Kidney (tissue), 14 donors: ENCODE measurements around the gene FOXL1. TPM values are rescaled to one million over a fixed set of nuclear protein-coding genes. Genes with fewer than 3 reads are reported as not detected.

Experiments
- DNase-seq, 5 donors: peaks; one replicate each; pipeline ENCODE4 v3.0.0-alpha.2; 2013 to 2020
- FAIRE-seq: peaks from 2 replicates; lab custom pipeline; 2012; peaks lifted over from hg19 to GRCh38; lab: Jason Lieb, UNC
- H3K27ac ChIP-seq, 2 donors: one replicate each; pipeline ENCODE4 v1.7.0; 2013; ENCODE audit warnings: low read depth in 2 of 2, low read length in 2 of 2, inconsistent platforms in 1 of 2
- H3K27me3 ChIP-seq: one replicate; pipeline ENCODE4 v1.7.1; 2013; ENCODE audit warnings: low read length, inconsistent platforms; ENCODE audit not compliant: control insufficient read depth, insufficient read depth
- H3K36me3 ChIP-seq, 3 donors: one replicate each; pipeline versions ENCODE4 v1.7.0 to v1.7.1; 2013; ENCODE audit warnings: low read length in 3 of 3, control low read depth in 1 of 3, inconsistent platforms in 1 of 3; ENCODE audit not compliant: insufficient read depth in 3 of 3, control insufficient read depth in 2 of 3
- H3K4me1 ChIP-seq, 3 donors: one replicate each; pipeline versions ENCODE4 v1.7.0 to v1.7.1; 2013; ENCODE audit warnings: low read length in 3 of 3, inconsistent platforms in 1 of 3, low read depth in 1 of 3; ENCODE audit not compliant: control insufficient read depth in 2 of 3, insufficient read depth in 2 of 3
- H3K4me3 ChIP-seq, 3 donors: one replicate each; pipeline versions ENCODE4 v1.7.0 to v1.8.1; 2013; ENCODE audit warnings: low read length in 3 of 3, control low read depth in 1 of 3, inconsistent platforms in 1 of 3
- H3K9ac ChIP-seq, 3 donors: one replicate each; pipeline versions ENCODE4 v1.7.0 to v1.7.1; 2013; ENCODE audit warnings: low read length in 3 of 3, control low read depth in 1 of 3, inconsistent platforms in 1 of 3
- H3K9me3 ChIP-seq, 3 donors: one replicate each; pipeline versions ENCODE4 v1.7.0 to v1.7.1; 2013; ENCODE audit warnings: low read length in 3 of 3, control low read depth in 1 of 3, inconsistent platforms in 1 of 3; ENCODE audit not compliant: control insufficient read depth in 2 of 3, insufficient read depth in 1 of 3
- CTCF ChIP-seq: IDR thresholded peaks from 3 replicates; pipeline ENCODE4 v1.5.1; 2012; ENCODE audit warnings: mild to moderate bottlenecking, moderate library complexity, borderline replicate concordance; ENCODE audit not compliant: insufficient read depth; ENCODE audit errors: extremely low read depth
- intact Hi-C: fragments of 100-400 bp; cut with DNase I; formaldehyde crosslinking; loops from one replicate; pipeline ENCODE4 v1.11.1; 2022
- polyA plus RNA-seq: library from polyadenylated mRNA; stranded (reverse); fragments of 350-450 nt; fragmentation: Illumina TruSeq; extraction: RNeasy Lipid Tissue Mini Kit (QIAGEN cat#74804); gene quantifications from one replicate; pipeline ENCODE4 v1.2.3, GENCODE V29; 2014; ENCODE audit warnings: low read depth, low replicate concordance; ENCODE audit not compliant: insufficient read depth
- total RNA-seq: library from RNA; stranded (reverse); fragmentation: NEBNext Ultra II Directional; extraction: Animal tissue kit (Norgen Biotek cat#: 25700); gene quantifications from one replicate; pipeline ENCODE4 v1.2.1, GENCODE V29; 2021
- donor health status: control.
- donor health status: control.
- donor health status: control.
- donor health status: control.
- donor health status: control.
- donor health status: DM: yes; HTN: yes; CAD: no.
- donor health status: Normal renal cell carcinoma (clear cell type).

Gene FOXL1
- total and polyA plus RNA-seq, 2 donors from 2014 or later, result 0.52 to 2.0 TPM

GRCh38 chr16:86575754-86576557, 2.4 kb upstream of the FOXL1 start:
- Histone ChIP-seq H3K9ac (peak overlapping the region in 2 of 3 donors; percentile 40 to 49), H3K36me3 (peaks cover 0 to 2% (median 0%) of the 10 kb centered on the region in 3 donors), H3K4me1 (peaks cover 0 to 10% (median 2%) of the 10 kb centered on the region in 3 donors), H3K4me3 (peak overlapping the region in 2 of 3 donors; percentile 25 to 68), H3K27me3 (peaks cover 2% of the 10 kb centered on the region), H3K9me3 (no peaks in the 10 kb centered on the region), H3K27ac (peak overlapping the region; percentile 62 to 76)
- DNase-seq (peak; percentile 94 to 98 (median 96)), FAIRE-seq (no peak)
- intact Hi-C loops, result no loop called here
- peak; percentile 20 for TF ChIP-seq CTCF

GRCh38 chr16:86576591-86577313, 1.6 kb upstream of the FOXL1 start:
- Histone ChIP-seq H3K9me3 (no peaks in the 10 kb centered on the region), H3K36me3 (peaks cover 0 to 2% (median 0%) of the 10 kb centered on the region in 3 donors), H3K4me1 (peaks cover 0 to 9% (median 2%) of the 10 kb centered on the region in 3 donors), H3K27me3 (peaks cover 2% of the 10 kb centered on the region), H3K9ac (peak overlapping the region; percentile 16 to 49 (median 34)), H3K27ac (peak overlapping the region; percentile 41 to 76), H3K4me3 (peak overlapping the region in 2 of 3 donors; percentile 25 to 68)
- intact Hi-C loops, result no loop called here
- no peak for TF ChIP-seq CTCF
- DNase-seq, result peak in 4 of 5 donors; percentile 41 to 77 (median 62)
- no peak for FAIRE-seq

- H3K4me3 ChIP-seq, result peak overlapping the region in 2 of 3 donors; percentile 17 to 48
- H3K27ac ChIP-seq, result peak overlapping the region; percentile 76 to 81
- H3K27me3 ChIP-seq, result peaks cover 2% of the 10 kb centered on the region
- DNase-seq (peak in 2 of 5 donors; percentile 23 to 26), FAIRE-seq (no peak)
- H3K9me3 ChIP-seq, result no peaks in the 10 kb centered on the region
- H3K4me1 ChIP-seq, result peaks cover 0 to 8% (median 2%) of the 10 kb centered on the region in 3 donors
- H3K9ac ChIP-seq, result peak overlapping the region in 2 of 3 donors; percentile 10 to 26
- intact Hi-C loops, result no loop called here
- no peak for TF ChIP-seq CTCF
- peaks cover 0 to 2% (median 0%) of the 10 kb centered on the region in 3 donors for H3K36me3 ChIP-seq
Observed at GRCh38 chr16:86577314-86577971, 906 bp upstream of the FOXL1 start.
